CD4-positive, alpha-beta T cell treated with Interleukin-10 for 1 hour (primary cell): ENCODE data around the gene PPP1R14C.

ENCODE experiments used
- DNase-seq: peaks from one replicate; pipeline ENCODE4 v3.0.0-alpha.2; 2020

Gene PPP1R14C

DNA sequence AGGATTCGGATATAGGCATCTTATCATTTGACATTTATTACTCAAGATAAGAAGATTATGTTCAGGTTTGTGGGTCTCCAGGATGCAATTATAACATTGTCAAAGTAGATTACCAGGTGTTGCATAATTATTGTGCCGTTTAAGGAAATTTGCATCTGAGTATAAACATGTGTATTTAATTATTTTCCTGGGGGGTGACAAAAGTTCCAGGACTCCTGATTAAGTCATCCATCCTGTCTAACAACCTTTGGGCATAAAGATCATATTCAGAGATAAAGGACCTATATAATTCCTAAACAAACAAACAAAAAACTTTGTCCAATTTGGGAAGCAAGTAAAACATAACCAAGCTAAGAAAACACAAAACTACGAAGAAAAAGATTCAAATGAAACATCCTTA, 3.3 kb upstream of the PPP1R14C start:
- no peak for DNase-seq

DNA sequence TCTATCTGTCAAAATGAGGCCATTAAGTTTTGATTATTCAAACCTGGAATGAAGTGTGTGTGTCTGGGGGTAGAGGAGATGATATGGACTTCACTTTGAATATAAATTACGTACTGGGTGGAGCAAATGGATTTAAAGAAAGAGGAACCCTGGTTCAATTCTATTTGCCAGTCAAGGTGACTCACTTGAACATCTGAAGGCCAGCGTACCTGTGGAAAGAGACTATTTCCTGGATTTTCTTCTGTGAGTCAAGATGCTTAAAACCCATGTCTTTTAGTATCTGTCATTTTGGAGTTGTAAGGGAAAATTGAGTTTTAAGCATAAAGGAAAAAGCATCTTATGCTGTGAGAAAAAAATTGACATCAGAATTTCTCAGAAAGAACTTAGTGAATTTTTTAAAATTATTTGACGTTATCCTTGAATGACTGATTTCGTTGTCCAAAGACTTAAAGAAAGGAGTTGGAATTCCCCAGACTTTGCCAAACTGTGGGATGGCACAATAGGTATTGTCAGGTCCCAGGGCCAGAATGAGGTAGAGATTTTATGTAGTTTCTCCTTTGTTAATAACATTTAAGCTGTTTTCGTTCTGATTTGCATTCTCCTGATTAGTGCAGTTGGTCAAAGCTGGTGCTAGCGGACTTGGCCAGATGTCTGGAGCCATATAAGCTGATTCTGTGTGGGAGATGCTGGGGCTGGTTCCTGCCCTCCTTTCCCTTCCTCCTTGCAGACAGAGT, 2.4 kb upstream of the PPP1R14C start:
- DNase-seq = no peak

DNA sequence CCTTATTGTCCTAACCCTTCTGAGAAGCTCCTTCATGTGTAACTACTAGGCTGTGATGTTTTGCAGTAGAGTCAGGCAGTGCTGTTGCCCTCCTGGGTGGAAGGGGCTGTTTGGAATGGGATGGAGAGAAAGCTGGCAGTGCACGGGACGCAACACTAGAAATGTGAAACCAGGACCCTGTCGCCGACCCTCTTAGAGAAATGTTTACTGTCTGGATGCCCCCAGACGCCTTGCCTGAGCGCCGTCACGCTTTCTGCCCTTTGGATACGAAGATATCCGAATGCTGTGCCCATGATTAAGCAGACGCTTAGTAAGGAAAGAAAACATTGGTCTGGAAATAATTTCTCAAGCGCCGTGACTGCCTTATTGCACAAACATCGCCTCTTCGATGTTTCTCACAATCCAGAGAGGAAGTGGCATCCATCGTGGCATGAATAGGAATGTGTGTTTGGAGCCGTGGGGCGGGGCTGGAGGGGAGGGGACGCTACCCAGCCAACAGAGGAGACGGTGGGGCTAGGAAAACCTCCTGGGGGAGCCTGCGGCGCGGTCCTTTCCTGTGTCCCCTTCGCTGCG, 661 bp upstream of the PPP1R14C start:
- DNase-seq = no peak

DNA sequence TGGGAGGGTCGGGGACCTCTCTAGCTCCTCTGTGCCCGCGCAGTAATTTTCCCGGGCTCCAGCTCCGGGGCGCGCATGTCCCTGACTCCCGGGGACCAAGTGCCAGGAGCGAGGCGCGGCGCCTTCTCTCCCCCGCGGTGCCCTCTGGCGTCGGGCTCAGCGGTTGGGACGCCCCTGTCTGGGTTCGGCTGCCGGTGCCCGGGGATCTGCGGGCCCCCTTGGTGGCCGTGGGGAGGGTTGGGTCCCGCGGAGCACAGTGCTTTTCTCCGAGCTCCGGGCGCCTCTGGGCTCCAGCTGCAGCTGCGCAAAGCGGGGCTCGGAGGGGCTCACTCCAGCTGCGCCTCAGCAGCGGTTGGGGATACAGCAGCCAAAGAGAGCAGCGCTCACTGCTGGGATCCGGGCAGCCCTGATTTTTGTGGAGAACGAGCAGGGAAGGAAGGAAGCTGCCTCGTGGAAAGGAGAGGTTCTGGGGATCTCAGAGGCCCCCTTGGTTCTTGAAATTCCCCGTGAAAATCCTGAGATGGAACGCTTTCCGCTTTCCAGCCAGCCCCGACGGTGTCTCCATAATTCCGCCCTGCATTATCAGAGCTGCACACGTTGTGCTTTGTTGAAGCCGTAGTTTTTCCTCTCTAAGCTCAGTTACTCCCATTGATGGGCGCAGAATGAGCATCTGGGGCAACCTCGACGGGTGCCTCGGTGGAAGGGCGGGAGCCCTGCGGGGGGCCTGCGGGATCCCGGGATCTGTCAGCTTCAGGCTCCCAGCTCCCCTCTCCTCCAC, 861 bp downstream of the PPP1R14C start:
- DNase-seq = no peak

DNA sequence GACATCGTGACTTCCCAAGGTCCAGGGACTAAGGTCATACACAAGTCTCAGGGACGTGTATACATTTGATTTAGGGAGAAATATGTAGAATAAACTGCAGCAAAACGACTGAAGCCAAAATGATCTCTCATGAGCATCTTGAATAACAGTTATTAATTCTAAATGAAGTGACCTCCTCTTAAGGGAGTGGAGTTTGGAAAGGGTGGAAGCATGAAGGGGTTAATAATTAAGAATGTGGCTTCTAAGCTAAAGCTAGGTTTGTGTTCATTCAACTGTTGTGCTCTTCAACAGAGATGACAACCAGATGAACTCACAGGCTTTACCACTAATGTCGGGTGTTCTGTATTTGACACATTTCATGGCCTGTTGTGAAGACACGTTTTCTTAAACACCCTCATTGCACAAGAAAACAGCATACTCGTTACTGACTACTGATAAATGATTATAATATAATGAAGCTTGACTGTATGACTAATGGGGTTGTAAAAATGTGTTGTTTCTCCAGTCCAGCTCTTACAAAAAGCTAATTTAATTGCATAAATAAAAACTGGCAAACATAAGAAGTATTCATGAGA, 1.5 kb downstream of the PPP1R14C start:
- no peak for DNase-seq

DNA sequence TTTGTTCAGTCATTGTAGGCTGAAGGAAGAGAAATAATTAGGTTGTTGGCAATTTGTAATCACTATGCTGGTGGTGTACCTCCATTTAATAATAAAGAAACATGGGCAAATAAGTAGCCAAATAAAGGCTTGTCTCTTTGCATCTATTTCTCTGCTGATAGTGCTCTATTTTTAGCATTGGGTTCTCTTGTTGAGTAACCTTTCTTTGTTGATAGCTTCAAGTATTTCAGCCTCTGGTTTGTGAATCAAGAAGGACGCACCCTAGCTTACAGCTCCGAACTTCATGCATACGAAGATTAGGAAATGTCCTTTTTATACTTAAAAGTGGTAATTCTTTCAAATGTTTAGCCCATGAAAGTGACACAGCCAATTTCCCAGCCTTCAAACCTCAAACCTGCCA, 2.6 kb downstream of the PPP1R14C start:
- no peak for DNase-seq

DNA sequence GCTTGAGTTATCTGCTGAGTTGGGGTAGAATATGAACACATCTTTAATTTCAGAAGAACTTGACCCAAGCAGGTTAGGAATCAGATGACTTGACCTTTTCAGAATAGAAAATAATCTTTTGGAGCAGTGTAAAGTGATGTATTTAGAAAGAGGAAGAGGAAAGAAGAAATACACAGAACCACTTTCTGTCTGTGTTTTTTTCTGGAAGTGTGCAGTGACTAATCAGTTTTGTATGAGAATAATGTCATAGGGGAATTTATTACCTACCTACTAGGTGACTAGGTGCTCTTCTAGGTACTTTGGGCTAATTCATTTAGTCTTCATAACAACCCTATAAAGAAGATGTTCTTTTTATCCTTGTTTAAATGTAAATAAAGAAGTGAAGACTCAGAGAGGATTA, 3.0 kb downstream of the PPP1R14C start:
- DNase-seq = no peak

DNA sequence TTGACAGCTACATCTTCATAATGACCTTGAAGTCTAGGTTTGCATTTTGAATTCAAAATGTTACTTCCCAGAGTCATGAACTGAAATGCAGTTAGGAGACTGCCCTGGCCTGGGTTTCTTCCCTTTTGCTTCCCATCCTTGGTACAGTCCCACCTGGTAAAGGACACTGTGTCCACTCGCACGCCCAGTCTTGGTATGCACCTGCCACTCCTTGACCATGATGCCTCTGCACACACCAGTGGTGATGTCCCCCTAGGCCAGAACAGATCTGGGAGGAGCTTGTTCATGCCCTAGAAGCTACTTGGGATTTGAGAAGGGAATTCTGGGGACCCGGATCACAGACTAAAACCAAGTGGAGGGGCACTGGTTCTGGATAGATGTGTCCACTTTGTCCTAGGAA, 3.6 kb downstream of the PPP1R14C start:
- DNase-seq = no peak

DNA sequence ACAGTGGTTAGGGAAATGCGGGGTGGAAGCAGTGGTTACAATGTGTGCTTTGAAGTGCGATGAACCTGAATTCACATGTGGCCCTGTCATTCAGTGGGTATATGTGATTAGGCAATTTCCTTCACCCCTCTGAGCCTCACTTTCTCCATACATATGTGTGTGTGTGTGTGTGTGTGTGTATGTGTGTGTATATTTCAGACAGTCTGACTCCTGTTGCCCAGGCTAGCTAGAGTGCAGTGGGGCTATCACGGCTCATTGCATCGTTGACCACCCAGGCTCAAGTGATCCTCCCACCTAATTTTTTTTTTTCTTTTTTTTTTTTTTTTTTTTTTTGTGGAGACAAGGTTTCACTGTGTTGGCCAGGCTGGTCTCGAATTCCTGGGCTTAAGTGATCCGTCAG, 6.3 kb downstream of the PPP1R14C start:
- no peak for DNase-seq

DNA sequence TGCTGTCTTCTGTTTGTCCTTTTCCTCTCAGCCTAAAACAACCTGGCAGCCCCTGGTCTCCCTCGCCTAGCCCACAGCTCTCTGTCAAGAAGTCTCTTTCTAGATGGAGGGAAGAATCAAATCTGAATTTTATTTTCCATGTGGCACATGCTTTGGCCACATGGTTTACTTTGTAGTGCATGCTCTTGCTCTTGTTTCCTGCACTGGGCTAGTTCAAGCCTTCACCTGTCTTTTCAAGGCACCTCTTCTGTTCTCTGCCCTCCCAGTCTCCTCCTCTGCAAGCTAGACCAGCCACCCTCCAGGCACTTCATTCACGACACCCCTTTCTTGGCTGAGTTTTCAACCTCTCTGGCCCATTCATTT, 7.6 kb downstream of the PPP1R14C start:
- DNase-seq = no peak

DNA sequence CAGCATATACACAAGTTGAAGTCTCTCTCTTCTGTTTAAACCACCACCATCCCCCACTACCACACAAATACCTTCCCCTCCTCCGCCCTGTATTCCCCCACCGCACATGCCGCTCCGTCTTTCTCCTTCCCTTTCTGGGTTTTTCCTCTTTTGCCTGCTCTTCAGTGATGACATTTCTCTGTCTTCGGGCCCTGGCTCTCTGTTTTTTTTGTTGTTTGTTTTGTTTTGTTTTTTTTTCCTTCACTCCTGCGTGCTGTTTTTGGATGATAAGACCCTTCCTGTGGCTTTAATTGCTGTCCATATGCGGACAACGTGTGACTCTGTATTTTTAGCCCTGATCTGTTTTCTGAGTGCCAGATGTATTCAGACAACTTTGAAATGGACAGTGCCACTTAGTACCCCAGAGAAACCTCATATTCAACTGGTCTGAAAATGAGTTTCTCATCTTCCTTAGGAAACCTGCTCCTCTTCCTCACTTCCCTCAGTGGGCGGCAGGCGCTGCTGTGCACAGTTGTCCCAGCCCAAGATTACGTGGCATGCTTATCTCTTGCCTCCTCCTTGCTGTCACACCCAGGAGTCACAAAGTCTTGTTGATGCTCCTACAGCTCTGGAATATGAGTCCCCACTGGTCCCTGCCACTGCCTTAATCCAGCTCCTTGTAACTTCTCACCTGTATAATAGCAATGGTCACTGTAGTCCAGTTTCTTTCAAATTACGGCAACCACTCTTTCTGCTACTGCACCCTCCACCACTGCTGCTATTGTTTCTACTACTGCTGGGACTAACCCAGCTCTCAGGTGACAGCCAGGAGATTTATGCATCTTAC, 8.2 kb downstream of the PPP1R14C start:
- DNase-seq = no peak

DNA sequence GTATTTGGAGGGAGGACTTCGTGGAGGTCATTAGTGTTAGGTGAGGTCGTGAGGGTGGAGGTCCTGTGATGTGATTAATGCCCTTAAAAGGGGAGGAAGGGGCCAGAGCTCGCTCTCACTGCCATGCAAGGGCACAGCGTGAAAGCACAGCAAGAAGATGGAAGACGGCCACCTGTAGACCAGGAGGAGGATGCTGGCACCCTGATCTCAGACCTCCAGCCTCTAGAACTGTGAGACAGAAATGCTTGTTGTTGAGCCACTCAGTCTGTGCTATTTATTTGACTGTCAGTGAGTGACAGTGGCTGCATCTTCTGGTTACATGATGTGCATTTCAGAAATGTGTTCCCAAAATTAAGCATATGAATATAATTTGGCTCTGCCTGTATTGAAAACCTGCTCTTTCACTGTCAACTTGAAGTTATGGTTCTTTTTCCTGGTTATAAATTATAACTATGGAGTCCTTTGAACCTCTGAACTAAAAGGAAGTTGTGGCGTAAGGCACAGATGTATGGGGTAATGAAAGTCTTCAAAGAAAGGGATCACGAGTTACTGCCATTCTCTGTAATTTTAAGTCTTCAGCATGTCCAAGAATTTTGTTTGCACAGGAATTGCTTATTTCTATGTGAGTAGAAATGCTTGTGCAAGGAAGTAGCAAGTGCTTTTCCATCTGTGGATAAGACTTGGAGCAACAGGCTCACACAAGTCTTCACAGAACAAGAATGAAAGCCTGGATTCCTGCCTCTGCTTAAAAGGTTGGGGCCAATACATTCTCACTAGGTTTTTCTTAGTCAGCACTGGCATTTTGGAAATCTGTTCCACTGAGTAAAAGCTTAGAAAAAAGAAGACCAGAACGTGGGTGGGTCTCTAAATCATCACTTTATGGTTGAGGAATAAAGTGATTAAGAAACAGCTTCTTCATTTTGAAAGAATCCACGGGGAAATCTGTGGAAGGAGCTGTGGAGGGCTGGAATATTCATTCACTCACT, 10.3 kb downstream of the PPP1R14C start:
- DNase-seq = no peak

DNA sequence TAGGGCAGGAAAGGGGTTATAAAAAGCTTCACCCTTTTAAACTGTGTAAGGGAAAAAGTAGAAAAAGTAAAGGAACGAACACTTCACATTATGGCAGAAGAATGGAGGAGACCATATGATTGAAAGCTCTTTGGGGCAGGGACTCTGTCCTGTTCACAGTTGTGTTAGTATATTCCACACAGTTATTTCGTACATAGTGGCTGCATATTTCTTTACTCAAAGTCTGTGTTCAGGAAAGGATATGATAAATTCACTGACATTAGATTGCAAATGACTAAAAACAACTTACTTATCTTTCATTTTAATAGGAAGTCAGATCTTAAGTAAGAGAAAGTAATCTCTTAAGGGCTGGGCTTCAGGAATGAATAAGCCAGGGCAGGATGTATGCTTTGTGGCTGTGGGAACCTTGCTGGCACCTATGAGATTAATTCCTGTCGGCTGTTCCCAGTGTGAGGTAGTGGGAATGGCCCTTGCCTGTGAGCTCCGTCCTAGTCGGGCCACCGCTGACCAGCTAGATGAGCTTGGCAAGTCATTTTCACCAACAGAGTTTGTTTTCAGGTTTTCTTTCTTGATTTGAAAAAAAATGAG, 11.2 kb downstream of the PPP1R14C start:
- DNase-seq = no peak

DNA sequence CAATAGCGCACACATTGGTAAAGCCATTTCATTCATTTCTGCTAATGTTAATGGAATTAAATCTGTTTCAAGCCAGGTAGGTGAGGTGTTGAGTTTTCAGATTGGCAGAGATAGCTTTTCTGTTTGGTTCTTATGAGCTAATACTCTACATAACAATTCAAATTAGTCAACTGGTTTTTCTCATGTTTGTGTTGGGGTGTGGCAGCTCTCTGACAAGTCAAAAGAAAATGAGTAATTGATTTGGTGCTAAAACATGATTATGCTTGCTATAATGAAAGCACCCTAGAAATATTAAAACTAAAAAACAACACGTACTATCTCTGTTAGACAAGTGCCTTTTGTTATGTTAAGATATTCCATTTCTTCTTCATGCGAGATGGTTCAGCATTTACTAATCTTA, 13.6 kb downstream of the PPP1R14C start:
- no peak for DNase-seq

DNA sequence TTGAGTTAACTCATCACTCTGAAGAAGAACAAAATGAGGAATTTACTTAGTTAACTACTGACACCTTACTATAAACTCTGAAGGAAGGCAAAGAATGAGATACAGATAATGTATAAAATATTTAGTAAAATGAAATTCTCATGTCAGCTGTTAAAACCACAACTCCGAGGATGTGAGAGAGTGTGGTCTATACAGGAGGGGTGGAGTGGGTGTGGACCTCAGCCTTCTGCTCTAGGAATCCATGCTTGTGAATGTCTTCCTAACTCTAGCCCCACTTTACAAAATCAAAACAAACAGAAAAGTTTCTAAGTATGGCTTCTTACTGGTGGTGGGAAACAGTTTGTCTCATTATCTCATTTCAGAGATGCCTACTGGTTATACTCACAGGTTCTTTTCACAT, 14.2 kb downstream of the PPP1R14C start:
- DNase-seq = no peak

DNA sequence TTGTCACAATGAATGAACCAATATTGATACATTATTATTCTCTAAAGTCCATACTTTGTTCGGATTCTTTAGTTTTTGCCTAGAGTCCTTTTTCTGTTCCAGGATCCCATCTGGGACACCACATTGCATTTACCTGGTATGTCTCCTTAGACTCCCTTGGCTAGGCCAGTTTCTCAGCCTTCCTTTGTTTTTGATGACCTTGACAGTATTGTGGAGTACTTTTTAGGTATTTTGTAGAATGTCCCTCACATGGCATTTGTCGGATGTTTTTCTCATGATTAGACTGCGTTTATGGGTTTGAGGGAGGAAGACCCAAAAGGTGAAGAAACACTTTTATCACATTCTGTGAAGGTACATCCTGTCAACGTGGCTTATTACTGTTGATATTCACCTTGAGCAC, 16.9 kb downstream of the PPP1R14C start:
- DNase-seq = no peak

DNA sequence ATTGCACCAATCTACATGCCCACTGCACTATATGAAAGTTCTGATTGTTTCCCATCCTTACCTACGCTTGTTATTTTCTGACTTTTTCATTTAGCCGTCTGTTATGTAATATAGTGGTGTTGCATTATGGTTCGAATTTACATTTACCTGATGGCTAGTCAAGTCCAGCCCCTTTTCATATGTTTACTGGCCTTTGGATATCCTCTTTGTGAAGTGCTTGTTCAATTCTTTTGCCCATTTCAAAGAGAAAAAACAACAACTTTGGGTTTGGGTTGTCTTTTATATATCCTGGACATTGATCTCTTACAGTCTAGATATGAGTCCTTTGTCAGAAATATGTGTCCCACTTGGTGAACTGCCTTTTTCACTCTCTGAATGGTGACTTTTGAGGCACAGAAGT, 21.1 kb downstream of the PPP1R14C start:
- DNase-seq = no peak

DNA sequence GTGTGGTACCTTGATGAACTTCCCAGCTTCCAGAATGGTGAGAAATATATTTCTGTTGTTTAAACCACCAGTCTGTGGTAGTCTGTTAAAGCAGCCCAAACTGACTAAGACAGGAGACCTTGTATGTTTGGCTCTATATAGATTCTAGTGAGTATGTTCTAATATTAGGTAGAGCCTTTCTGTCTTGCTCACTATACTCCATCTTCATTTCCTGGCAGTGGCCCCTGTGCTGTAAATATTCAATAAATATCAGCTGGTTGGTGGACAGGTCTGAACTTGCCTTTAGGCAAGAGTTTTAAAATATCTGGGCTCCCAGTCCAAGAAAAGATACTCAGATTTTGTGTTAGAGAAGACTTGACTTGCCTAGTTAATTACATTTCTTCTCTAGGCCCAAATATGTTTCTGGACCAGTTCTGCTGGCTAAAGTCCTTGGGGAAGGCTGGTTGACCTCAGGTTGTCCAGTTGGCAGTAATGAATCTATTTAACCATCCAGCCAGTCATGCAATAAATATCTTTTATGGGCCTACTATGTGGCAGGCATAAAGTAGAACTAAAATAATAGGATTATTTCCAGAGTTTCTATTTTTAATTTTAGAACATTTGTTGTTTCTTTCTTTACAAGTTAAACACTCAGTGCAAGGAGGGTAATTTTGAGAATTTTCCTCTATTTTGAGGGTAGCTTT, 22.3 kb downstream of the PPP1R14C start:
- DNase-seq = no peak

DNA sequence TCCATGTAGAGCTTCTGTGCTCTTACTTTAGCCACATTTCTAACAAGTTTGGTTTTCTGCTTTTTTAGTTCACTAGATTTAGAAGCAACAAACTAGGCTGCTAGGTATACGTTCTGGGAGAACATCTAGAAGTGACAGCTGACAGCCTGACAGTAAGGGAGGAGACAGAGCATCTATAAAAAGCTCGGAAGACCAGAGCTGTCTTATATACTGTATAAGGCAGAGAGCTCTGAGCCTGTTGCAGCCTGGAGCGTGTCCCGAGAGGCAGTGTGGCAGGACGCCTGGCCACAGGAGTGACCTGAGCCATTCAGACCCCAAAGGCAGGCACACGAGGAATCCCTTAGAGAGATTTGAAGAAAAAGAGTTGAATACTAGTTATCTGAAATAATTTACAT, 24.6 kb downstream of the PPP1R14C start:
- no peak for DNase-seq

DNA sequence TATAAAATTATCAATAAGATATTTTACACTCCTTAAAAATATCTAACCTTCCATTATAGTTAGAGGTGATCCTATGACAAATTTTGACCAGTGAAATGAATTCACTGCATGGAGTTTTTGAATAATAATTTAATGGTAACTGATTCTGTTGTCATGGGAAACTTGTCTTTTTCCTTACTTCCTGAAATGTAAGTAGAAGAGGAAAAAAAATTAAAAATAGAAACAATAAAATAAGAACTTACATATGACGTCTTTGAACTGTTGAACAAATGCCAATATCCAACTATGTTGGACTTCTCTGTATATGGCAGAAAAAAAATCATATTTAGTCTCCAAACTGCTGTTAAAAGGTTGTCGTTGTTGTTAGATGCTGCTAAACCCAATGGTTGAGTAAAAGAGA, 26.3 kb downstream of the PPP1R14C start:
- DNase-seq = no peak

DNA sequence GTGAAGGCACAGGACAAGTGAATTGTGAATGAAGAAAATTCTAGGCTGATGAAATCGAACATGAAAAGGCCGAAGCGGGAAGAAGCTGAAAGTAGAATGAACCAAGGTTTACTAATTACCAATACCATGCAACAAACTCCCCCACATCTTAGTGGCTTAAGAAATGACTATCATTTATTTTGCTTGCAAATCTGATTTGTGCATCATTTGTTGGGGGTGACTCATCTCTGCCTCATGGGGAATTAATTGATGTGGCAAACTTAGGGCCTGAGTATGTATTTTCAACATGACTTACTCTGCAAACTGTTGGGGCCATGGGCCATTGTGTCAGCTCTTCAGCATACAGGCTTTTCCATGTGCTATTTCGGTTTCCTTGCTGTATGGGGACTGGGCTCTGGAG, 26.8 kb downstream of the PPP1R14C start:
- no peak for DNase-seq
